Measurements from ENCODE around the gene CFAP410. TPM values are rescaled to one million over a fixed set of nuclear protein-coding genes. Genes with fewer than 3 reads are reported as not detected.

CFAP410 gene
- total RNA-seq, 1 donor = 17.6 TPM

DNA sequence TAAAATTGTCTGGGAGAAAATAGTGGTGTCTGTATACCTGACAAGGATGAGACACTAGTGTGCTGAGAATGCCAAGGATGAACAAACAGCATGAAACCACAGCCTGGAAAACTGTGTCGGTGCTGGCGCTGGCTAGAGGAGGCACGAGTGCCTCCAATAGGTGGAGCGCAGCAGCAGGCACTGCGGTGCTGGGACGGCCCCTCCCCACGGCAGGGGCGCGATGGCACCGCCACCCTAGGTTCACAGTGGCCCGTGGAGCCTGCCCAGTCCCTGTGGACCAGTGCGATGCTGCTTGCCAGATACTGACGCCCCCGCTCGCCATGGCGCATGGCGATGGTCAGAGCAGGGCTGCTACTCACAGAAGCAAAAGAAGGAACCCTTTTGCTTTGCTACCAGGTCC, 6.8 kb downstream of the CFAP410 start:
- H3K4me3 ChIP-seq (ENCODE audit: low read length) = no peak overlapping the region
- H3K9me3 ChIP-seq (ENCODE audit: low read depth, low read length) = no peaks in the 10 kb centered on the region
- H3K4me1 ChIP-seq (ENCODE audit: insufficient read depth, low read length) = no peaks in the 10 kb centered on the region
- H3K27me3 ChIP-seq (ENCODE audit: insufficient read depth, low read length) = no peaks in the 10 kb centered on the region

- Histone ChIP-seq H3K4me3 (ENCODE audit: low read length) (no peak overlapping the region), H3K9me3 (ENCODE audit: low read depth, low read length) (no peaks in the 10 kb centered on the region), H3K27me3 (ENCODE audit: insufficient read depth, low read length) (no peaks in the 10 kb centered on the region), H3K4me1 (ENCODE audit: insufficient read depth, low read length) (no peaks in the 10 kb centered on the region)
These were observed 7.4 kb downstream of the CFAP410 start for GRCh38 chr21:44331650-44332307.

DNA sequence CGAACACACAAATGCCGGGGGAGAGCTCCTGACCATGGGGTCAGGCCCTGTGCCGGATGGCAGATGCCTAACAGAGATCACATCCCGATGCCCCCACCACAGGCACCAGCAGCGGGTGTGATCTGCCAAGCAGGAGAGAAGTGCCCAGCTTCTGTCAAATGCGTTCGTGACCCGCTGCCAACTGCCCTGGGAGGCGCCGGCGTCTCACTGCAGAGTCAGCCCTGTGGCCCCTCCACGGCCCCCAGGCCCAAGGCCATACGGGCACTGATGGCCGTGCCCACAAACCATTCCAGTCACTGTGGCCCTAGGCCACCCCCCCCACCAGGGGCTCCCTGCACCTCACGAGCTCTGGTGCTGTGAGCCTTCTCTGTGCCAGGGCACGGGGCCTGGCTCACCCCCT, 8.0 kb downstream of the CFAP410 start:
- no peaks in the 10 kb centered on the region for H3K4me1 ChIP-seq (ENCODE audit: insufficient read depth, low read length)
- H3K4me3 ChIP-seq (ENCODE audit: low read length) = no peak overlapping the region
- no peaks in the 10 kb centered on the region for H3K9me3 ChIP-seq (ENCODE audit: low read depth, low read length)

DNA sequence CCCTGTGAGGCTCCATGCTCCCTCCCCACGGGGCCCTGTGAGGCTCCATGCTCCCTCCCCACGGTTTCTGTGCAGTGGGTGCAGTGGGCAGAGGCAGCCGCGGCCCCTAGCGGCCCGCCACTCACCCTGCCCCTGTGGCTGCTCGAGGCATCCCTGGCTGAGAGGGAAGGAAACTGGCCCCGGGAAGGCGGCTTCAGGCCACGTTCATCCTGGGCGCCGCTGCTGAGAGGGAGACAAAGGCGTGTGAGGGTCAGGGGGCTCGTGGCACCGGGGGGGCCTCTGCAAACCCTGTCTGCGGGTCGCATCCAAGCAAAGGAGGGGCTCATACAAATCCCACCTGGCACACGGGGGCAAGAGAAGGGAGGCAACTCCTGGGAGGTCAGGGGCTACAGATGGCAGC, 8.5 kb downstream of the CFAP410 start:
- Histone ChIP-seq H3K4me3 (ENCODE audit: low read length) (no peak overlapping the region), H3K9me3 (ENCODE audit: low read depth, low read length) (no peaks in the 10 kb centered on the region), H3K4me1 (ENCODE audit: insufficient read depth, low read length) (no peaks in the 10 kb centered on the region), H3K27me3 (ENCODE audit: insufficient read depth, low read length) (no peaks in the 10 kb centered on the region)

More for the DNA sequence above, 8.0 kb downstream of the CFAP410 start:
- no peaks in the 10 kb centered on the region for H3K27me3 ChIP-seq (ENCODE audit: insufficient read depth, low read length)

GRCh38 chr21:44329971-44330681, 9.1 kb downstream of the CFAP410 start:
- Histone ChIP-seq H3K27me3 (ENCODE audit: insufficient read depth, low read length) (no peaks in the 10 kb centered on the region), H3K4me3 (ENCODE audit: low read length) (no peak overlapping the region), H3K9me3 (ENCODE audit: low read depth, low read length) (no peaks in the 10 kb centered on the region), H3K4me1 (ENCODE audit: insufficient read depth, low read length) (no peaks in the 10 kb centered on the region)

DNA sequence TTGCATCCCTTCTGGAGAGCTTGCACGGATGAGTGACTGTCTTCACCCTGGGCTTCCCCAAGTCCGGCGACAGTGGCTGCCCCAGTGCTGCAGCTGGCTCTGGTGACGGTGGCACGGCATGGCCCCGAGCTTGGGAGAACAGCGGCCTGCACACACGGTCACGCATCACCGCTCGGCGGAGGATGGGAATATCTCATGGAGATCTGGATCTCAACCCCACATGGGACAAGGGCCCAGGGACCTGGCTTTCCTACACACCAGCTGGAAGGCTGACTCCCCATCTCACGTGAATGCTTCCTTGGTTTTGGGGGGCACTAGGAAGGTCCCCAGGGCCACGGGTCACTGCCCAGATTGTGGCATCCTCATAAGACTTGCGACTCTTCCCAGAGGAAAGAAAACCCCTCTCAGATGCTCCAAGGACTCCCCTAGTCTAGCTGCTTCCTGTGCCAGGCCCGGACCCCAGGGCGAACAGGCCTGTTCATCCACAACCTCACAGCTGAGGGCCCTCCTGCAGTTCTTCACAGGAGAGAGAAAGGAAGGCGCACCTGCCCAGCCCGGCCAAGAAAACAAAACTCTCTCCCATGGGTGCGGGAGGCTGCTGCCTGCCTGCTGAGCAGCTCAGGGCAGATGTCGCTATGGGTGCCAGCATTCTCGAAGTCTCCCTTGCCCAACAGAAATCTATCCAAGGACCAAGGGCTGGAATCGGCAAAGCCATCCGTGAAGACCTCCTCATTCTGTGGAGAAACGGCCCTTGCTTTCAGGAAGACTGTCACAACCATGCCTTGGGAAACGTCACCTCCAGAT, 9.9 kb downstream of the CFAP410 start:
- no peaks in the 10 kb centered on the region for H3K27me3 ChIP-seq (ENCODE audit: insufficient read depth, low read length)
- no peaks in the 10 kb centered on the region for H3K9me3 ChIP-seq (ENCODE audit: low read depth, low read length)
- no peak overlapping the region for H3K4me3 ChIP-seq (ENCODE audit: low read length)
- H3K4me1 ChIP-seq (ENCODE audit: insufficient read depth, low read length) = no peaks in the 10 kb centered on the region

DNA sequence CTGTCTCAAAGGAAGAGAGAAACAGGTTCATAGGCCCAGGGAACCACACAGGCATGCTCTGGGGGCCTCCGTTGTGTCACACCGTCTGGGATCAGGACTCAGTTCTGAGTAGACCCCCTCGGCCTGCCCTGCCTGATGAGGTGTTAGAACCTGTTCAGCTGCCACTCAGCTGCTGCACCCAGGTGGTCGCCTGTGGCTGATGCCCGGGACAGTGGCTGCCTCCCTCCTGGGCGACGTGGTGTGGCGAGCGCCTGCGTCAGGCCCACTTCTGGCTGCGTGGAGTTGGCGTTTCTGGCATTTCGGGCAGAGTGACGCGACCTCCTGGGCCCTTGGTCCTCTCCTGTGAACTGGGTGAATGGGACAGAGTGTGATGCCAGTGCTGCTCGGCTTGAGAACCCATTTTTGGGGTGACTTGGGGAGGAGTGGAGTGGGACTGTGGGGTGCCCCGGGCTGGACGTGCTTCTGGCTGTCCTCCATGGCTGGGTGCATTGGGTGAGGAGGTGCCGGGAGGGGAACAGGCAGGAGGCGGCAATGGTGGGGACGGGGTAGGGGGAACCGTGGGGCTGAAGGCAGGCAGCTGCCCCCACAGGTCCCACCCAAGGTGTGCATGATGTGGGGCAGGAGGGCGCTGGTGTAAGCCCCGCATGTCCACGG, 10.8 kb downstream of the CFAP410 start:
- H3K4me3 ChIP-seq (ENCODE audit: low read length) = no peak overlapping the region
- no peaks in the 10 kb centered on the region for H3K9me3 ChIP-seq (ENCODE audit: low read depth, low read length)
- H3K4me1 ChIP-seq (ENCODE audit: insufficient read depth, low read length) = no peaks in the 10 kb centered on the region
- no peaks in the 10 kb centered on the region for H3K27me3 ChIP-seq (ENCODE audit: insufficient read depth, low read length)

DNA sequence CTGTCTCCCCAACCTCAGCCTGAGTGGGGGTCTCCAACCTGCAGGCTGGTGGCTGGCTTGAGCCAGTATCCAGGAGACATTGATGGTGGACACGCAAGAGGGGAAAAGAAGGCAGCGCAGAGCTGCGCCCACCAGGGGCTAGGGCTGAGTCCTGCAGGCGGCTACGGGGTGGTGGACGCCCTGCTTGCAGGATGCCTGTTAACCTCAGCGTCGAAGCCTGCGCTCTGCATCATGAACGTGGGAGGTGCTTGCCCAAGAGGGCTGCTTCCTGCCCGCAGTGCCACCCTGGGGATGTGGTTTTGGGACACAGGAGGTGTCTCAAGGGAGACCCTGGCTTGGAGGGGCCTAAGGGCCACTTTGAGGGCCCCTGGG, 11.6 kb downstream of the CFAP410 start:
- Histone ChIP-seq H3K9me3 (ENCODE audit: low read depth, low read length) (no peaks in the 10 kb centered on the region), H3K27me3 (ENCODE audit: insufficient read depth, low read length) (no peaks in the 10 kb centered on the region), H3K4me3 (ENCODE audit: low read length) (no peak overlapping the region), H3K4me1 (ENCODE audit: insufficient read depth, low read length) (no peaks in the 10 kb centered on the region)

DNA sequence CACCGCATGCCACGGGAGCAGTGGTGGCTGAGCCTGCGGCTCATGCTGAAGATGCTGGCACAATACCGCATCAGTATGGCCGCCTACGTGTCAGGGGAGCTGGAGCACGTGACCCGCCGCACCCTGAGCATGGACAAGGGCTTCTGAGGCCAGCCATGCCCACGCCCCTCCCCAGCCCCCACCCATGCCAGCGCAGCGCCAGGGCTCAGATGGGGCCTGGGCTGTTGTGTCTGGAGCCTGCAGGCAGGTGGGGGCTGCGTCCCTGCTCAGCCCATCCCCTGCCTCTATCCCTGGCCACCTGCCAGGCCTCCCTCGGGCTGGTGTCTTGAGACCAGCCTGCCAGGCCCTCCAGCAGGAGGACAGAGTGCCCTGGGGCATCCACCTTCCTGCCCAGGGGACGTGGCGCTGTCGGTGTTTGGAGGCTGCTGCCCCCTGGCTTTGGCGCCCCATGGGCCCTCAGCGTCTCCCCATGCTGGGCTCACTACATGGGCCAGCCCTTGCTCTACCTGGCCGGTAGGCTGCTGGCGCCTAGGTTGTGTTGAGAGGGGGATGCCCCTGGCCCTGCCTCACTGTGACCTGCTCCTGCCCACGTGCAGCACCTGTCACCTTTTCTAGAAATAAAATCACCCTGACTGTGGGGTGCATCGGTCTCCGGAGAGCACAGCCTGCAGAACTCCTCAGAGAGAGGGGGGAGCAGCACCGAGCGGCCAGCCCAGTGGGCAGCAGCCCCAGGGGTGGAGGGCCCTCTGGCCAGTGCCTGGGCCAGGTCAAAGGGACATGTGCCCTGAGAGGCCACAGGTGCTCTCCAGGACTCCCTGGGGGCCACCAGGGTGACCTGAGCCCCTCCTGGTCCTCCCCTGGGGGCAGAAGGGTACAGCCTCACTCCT, 12.2 kb downstream of the CFAP410 start:
- Histone ChIP-seq H3K9me3 (ENCODE audit: low read depth, low read length) (no peaks in the 10 kb centered on the region), H3K4me1 (ENCODE audit: insufficient read depth, low read length) (no peaks in the 10 kb centered on the region), H3K27me3 (ENCODE audit: insufficient read depth, low read length) (no peaks in the 10 kb centered on the region), H3K4me3 (ENCODE audit: low read length) (no peak overlapping the region)

DNA sequence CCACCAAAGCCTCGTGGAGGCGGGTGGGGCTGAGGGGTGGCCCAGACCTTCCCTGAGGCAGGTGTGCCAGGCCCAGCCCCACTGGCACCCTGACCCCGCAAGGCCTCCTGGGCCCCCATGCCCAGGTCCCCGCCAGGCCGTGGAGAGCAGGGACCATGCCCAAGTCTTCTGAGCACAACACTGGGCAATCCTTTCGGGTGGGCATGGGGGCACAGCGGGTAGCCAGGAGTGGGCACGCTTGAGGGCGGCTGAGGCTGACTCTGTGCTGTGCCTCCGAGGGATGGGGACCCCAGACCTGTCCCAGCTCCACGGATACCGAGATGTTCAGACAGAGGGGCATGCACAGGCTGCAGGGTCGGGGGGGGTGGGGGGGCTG, 12.9 kb downstream of the CFAP410 start:
- Histone ChIP-seq H3K9me3 (ENCODE audit: low read depth, low read length) (no peaks in the 10 kb centered on the region), H3K27me3 (ENCODE audit: insufficient read depth, low read length) (no peaks in the 10 kb centered on the region), H3K4me1 (ENCODE audit: insufficient read depth, low read length) (no peaks in the 10 kb centered on the region), H3K4me3 (ENCODE audit: low read length) (no peak overlapping the region)

- H3K27me3 ChIP-seq (ENCODE audit: insufficient read depth, low read length) = no peaks in the 10 kb centered on the region
- no peaks in the 10 kb centered on the region for H3K9me3 ChIP-seq (ENCODE audit: low read depth, low read length)
- H3K4me3 ChIP-seq (ENCODE audit: low read length) = no peak overlapping the region
- no peaks in the 10 kb centered on the region for H3K4me1 ChIP-seq (ENCODE audit: insufficient read depth, low read length)
These were observed 13.6 kb downstream of the CFAP410 start for GRCh38 chr21:44325386-44326271.

DNA sequence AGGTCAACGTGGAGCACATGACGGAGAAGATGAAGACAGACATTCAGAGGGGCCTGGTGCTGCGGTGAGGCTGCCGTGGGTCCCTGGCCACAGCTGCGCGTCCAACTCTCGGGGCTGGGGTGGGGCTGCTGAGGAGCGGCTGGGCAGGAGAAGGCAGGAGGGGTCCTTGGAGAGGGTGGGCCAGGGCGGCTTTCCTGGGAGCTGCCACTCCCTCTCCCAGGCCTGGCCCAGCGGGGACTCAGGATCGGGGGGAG, 14.4 kb downstream of the CFAP410 start:
- Histone ChIP-seq H3K4me1 (ENCODE audit: insufficient read depth, low read length) (no peaks in the 10 kb centered on the region), H3K4me3 (ENCODE audit: low read length) (no peak overlapping the region), H3K27me3 (ENCODE audit: insufficient read depth, low read length) (no peaks in the 10 kb centered on the region), H3K9me3 (ENCODE audit: low read depth, low read length) (no peaks in the 10 kb centered on the region)

DNA sequence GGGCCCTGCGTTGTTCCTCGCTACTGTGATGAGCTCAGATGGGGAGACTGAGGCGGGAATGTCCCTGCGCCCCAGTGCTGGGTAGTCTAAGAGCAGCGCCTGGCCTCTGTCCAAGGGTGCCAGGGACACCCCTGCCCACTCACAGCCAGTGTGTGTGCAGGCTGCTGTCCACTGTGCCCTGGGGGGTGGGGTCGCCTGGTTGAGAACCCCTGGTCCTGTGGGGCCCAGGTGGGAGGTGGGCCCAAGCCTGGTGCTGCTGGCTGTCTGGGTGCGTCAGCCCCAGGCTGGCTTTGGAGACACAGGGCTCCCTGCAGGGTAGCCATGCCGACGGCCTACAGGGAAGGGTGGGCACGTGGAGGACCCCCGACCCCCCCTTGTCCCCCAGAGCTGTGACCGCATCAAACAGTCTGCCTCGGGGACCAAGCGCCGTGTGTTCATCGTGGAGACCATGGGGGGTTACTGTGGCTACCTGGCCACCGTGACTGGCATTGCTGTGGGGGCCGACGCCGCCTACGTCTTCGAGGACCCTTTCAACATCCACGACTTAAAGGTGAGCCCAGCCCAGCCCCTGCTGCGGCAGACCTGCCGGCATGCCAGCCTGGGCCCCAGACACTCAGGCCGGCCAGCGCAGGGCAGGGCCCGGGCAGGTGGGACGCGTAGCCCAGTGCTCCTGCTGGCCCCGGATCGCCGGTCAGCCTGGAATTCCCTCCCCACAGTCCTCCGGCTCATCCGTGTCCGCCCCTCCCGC, 14.9 kb downstream of the CFAP410 start:
- Histone ChIP-seq H3K27me3 (ENCODE audit: insufficient read depth, low read length) (no peaks in the 10 kb centered on the region), H3K4me1 (ENCODE audit: insufficient read depth, low read length) (no peaks in the 10 kb centered on the region), H3K9me3 (ENCODE audit: low read depth, low read length) (no peaks in the 10 kb centered on the region), H3K4me3 (ENCODE audit: low read length) (no peak overlapping the region)

Data from mononuclear cell (primary cell).